GM23338 (cell line): ENCODE measurements around the gene S1PR1. TPM values are rescaled to one million over a fixed set of nuclear protein-coding genes. Genes with fewer than 3 reads are reported as not detected.

Experiments
- ATAC-seq: fragments of 200-7000 bp; cut with Tn5 transposase; 3 replicates; pipeline ENCODE4 v1.9.1; 2020
- DNase-seq: peaks from one replicate; pipeline ENCODE4 v3.0.0-alpha.2; 2015; ENCODE audit warnings: low spot score
- H2AFZ ChIP-seq: fragments of 200-600 bp; sonication (generic); 2 replicates; pipeline ENCODE4 v1.8.0; 2016; ENCODE audit warnings: antibody characterized with exemption, mild to moderate bottlenecking, moderate library complexity
- H3F3A ChIP-seq: fragments of 200-600 bp; sonication (generic); replicated peaks from 2 replicates; pipeline ENCODE4 v1.8.0; 2017; ENCODE audit warnings: antibody characterized with exemption, mixed run types, low read depth
- H3K27ac ChIP-seq: fragments of 200-600 bp; sonication (generic); 2 replicates; pipeline ENCODE4 v1.6.1; 2016; ENCODE audit warnings: low read depth
- H3K27me3 ChIP-seq: fragments of 200-600 bp; sonication (generic); 2 replicates; pipeline ENCODE4 v1.8.0; 2016; ENCODE audit warnings: mild to moderate bottlenecking, mixed run types, moderate library complexity; ENCODE audit not compliant: insufficient read depth
- H3K36me3 ChIP-seq: fragments of 200-600 bp; sonication (generic); 2 replicates; pipeline ENCODE4 v1.8.0; 2016; ENCODE audit warnings: mild to moderate bottlenecking; ENCODE audit not compliant: insufficient read depth
- H3K4me1 ChIP-seq: fragments of 200-600 bp; sonication (generic); 2 replicates; pipeline ENCODE4 v1.8.0; 2016; ENCODE audit warnings: mild to moderate bottlenecking, moderate library complexity; ENCODE audit not compliant: insufficient read depth
- H3K4me2 ChIP-seq: fragments of 200-600 bp; sonication (generic); 2 replicates; pipeline ENCODE4 v1.7.1; 2017; ENCODE audit warnings: mixed run types
- H3K4me3 ChIP-seq: fragments of 200-600 bp; sonication (generic); 2 replicates; pipeline ENCODE4 v1.6.1; 2016; ENCODE audit warnings: mixed run types
- H3K79me2 ChIP-seq: fragments of 200-600 bp; sonication (generic); replicated peaks from 2 replicates; pipeline ENCODE4 v1.8.0; 2017; ENCODE audit warnings: mild to moderate bottlenecking; ENCODE audit not compliant: insufficient read depth
- H3K9me2 ChIP-seq: fragments of 200-600 bp; sonication (generic); 2 replicates; pipeline ENCODE4 v1.8.0; 2017; ENCODE audit not compliant: insufficient read depth
- H4K20me1 ChIP-seq: fragments of 200-600 bp; sonication (generic); replicated peaks from 2 replicates; pipeline ENCODE4 v1.8.0; 2017; ENCODE audit warnings: mild to moderate bottlenecking; ENCODE audit not compliant: insufficient read depth
- H3K27ac Mint-ChIP-seq: 2 replicates; pipeline ENCODE4 v1.8.0; 2020; ENCODE audit warnings: inconsistent platforms, mild to moderate bottlenecking, moderate library complexity, mixed read lengths
- H3K27me3 Mint-ChIP-seq: 3 replicates; pipeline ENCODE4 v1.8.0; 2022; ENCODE audit warnings: low read depth, mild to moderate bottlenecking, moderate library complexity, mixed read lengths, inconsistent platforms; ENCODE audit not compliant: insufficient read depth, poor library complexity
- H3K36me3 Mint-ChIP-seq: 3 replicates; pipeline ENCODE4 v1.8.0; 2021; ENCODE audit warnings: low read depth, mild to moderate bottlenecking, inconsistent platforms, moderate library complexity, mixed read lengths
- H3K4me1 Mint-ChIP-seq: 3 replicates; pipeline ENCODE4 v1.8.0; 2020; ENCODE audit warnings: mild to moderate bottlenecking, inconsistent platforms, mixed read lengths
- H3K4me3 Mint-ChIP-seq: 3 replicates; pipeline ENCODE4 v1.8.0; 2021; ENCODE audit warnings: moderate library complexity, mild to moderate bottlenecking, inconsistent platforms, mixed read lengths
- H3K9me3 Mint-ChIP-seq: 3 replicates; pipeline ENCODE4 v1.8.0; 2020; ENCODE audit warnings: moderate library complexity, mild to moderate bottlenecking, inconsistent platforms, mixed read lengths
- CREB1 ChIP-seq: fragments of 250-450 bp; sonication (Bioruptor Pico); IDR thresholded peaks from 2 replicates; pipeline ENCODE4 v1.5.0; 2020; ENCODE audit warnings: low read depth, mild to moderate bottlenecking, moderate library complexity
- EZH2phosphoT487 ChIP-seq: fragments of 200-600 bp; sonication (generic); IDR thresholded peaks from one replicate; pipeline ENCODE4 v1.8.1; 2018; ENCODE audit warnings: antibody characterized with exemption; ENCODE audit not compliant: unreplicated experiment
- JUNB ChIP-seq: IDR thresholded peaks from one replicate; pipeline ENCODE4 v1.6.1; 2016; ENCODE audit warnings: antibody characterized with exemption; ENCODE audit not compliant: unreplicated experiment
- NANOG ChIP-seq: IDR thresholded peaks from 2 replicates; pipeline ENCODE4 v1.6.1; 2016; ENCODE audit warnings: antibody characterized with exemption, borderline replicate concordance
- POLR2AphosphoS5 ChIP-seq: IDR thresholded peaks from 2 replicates; pipeline ENCODE4 v1.6.1; 2016; ENCODE audit warnings: antibody characterized with exemption, low read depth
- STAT1 ChIP-seq: IDR thresholded peaks from one replicate; pipeline ENCODE4 v1.6.1; 2016; ENCODE audit warnings: antibody characterized with exemption; ENCODE audit not compliant: unreplicated experiment
- ZNF331 ChIP-seq: fragments of 250-450 bp; sonication (Bioruptor Pico); IDR thresholded peaks from 2 replicates; pipeline ENCODE4 v1.5.0; 2020; ENCODE audit warnings: low read depth, mild to moderate bottlenecking, moderate library complexity
- polyA plus RNA-seq: library from polyadenylated mRNA; unstranded; fragments of >200 nt; fragmentation: Nextera tagmentation; extraction: Ambion mirVana; gene quantifications from 2 replicates; pipeline ENCODE4 v1.2.1, GENCODE V29; 2016
- total RNA-seq: library from RNA; depleted of rRNA; stranded (reverse); fragments of >200 nt; shearing (Covaris generic); gene quantifications from 2 replicates; pipeline ENCODE4 v1.2.3, GENCODE V29; 2014
- TF ChIP-seq, protein P1 (sequence below): IDR thresholded peaks from one replicate; pipeline ENCODE4 v1.6.1; 2018; ENCODE audit warnings: antibody characterized with exemption; ENCODE audit not compliant: unreplicated experiment
- TF ChIP-seq, protein P2 (sequence below), 2 experiments: fragments of 200-600 bp in 1 of 2; sonication (generic) in 1 of 2; conservative IDR thresholded peaks; 2 replicates each; pipeline versions ENCODE4 v1.5.1 to v1.6.1; 2016 to 2017; ENCODE audit warnings: antibody characterized with exemption in 2 of 2, low read depth in 2 of 2, mild to moderate bottlenecking in 2 of 2, moderate library complexity in 1 of 2
- TF ChIP-seq, protein P3 (sequence below): fragments of 250-450 bp; sonication (Bioruptor Pico); IDR thresholded peaks from 2 replicates; pipeline ENCODE4 v1.5.0; 2020; ENCODE audit warnings: mild to moderate bottlenecking, moderate library complexity

S1PR1 gene
- total and polyA plus RNA-seq, 2 experiments from 2014 or later = 2.6 to 4.1 TPM

DNA sequence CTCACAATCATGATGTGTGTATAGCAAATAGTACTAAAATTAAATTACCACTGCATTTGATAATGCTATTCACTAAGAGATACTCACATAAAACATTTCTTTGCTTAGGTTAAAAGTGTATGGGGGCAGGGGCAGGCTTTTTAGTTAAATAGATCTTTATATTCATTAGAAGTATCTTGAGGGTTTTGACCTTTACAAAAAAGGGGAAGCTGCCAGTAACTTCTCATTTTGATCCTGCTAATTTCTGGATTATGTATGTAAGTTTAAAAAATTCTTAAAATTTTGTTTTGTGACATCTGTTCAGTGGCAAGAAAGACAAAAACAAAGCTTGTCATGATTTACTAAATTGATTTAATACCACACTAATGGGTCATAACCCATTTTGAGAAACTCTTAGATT is 45.8 kb upstream of the S1PR1 start (continued):
- TF ChIP-seq, protein P1, sequence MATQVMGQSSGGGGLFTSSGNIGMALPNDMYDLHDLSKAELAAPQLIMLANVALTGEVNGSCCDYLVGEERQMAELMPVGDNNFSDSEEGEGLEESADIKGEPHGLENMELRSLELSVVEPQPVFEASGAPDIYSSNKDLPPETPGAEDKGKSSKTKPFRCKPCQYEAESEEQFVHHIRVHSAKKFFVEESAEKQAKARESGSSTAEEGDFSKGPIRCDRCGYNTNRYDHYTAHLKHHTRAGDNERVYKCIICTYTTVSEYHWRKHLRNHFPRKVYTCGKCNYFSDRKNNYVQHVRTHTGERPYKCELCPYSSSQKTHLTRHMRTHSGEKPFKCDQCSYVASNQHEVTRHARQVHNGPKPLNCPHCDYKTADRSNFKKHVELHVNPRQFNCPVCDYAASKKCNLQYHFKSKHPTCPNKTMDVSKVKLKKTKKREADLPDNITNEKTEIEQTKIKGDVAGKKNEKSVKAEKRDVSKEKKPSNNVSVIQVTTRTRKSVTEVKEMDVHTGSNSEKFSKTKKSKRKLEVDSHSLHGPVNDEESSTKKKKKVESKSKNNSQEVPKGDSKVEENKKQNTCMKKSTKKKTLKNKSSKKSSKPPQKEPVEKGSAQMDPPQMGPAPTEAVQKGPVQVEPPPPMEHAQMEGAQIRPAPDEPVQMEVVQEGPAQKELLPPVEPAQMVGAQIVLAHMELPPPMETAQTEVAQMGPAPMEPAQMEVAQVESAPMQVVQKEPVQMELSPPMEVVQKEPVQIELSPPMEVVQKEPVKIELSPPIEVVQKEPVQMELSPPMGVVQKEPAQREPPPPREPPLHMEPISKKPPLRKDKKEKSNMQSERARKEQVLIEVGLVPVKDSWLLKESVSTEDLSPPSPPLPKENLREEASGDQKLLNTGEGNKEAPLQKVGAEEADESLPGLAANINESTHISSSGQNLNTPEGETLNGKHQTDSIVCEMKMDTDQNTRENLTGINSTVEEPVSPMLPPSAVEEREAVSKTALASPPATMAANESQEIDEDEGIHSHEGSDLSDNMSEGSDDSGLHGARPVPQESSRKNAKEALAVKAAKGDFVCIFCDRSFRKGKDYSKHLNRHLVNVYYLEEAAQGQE = no peak
- no peak for TF ChIP-seq JUNB

DNA sequence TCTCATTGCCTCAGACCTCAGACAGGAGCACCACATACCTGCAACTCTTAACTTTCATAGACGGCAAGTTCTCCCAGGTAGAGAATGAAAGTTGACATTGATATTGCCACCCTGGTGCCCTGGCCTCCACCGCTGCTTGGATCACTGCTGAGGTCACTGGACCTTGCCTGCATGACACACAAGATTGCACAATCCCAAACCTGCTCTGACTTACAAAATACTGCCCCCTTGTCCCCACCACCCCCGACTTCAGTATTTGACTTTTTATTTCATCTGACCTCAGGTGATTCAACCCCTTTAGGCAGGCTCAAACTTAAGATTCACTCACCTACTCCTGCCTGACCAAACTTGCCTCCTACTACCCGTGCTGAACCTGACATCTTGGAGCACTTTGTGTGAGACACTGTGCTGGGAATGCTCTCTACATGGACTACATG is 43.1 kb upstream of the S1PR1 start:
- no peaks in the 10 kb centered on the region for H3K27me3 ChIP-seq
- peak overlapping the region; percentile 52; the same call in 1 of the 2 replicates for H2AFZ ChIP-seq
- H4K20me1 ChIP-seq = no peaks in the 10 kb centered on the region
- H3F3A ChIP-seq = no peaks in the 10 kb centered on the region
- H3K36me3 ChIP-seq = no peaks in the 10 kb centered on the region
- Mint-ChIP-seq H3K4me1 (no peaks in the 10 kb centered on the region; the same call in 2 of the 3 replicates), H3K4me3 (no peak overlapping the region), H3K9me3 (no peaks in the 10 kb centered on the region), H3K27me3 (no peaks in the 10 kb centered on the region), H3K36me3 (no peaks in the 10 kb centered on the region), H3K27ac (no peak overlapping the region)
- H3K79me2 ChIP-seq = no peaks in the 10 kb centered on the region
- no peaks in the 10 kb centered on the region for H3K9me2 ChIP-seq
- H3K4me3 ChIP-seq = no peak overlapping the region
- H3K4me1 ChIP-seq = no peaks in the 10 kb centered on the region
- H3K4me2 ChIP-seq = no peak overlapping the region
- no peak for ATAC-seq
- H3K27ac ChIP-seq = no peak overlapping the region
- no peak for DNase-seq
- TF ChIP-seq, protein P1 = no peak
- TF ChIP-seq, protein P2, sequence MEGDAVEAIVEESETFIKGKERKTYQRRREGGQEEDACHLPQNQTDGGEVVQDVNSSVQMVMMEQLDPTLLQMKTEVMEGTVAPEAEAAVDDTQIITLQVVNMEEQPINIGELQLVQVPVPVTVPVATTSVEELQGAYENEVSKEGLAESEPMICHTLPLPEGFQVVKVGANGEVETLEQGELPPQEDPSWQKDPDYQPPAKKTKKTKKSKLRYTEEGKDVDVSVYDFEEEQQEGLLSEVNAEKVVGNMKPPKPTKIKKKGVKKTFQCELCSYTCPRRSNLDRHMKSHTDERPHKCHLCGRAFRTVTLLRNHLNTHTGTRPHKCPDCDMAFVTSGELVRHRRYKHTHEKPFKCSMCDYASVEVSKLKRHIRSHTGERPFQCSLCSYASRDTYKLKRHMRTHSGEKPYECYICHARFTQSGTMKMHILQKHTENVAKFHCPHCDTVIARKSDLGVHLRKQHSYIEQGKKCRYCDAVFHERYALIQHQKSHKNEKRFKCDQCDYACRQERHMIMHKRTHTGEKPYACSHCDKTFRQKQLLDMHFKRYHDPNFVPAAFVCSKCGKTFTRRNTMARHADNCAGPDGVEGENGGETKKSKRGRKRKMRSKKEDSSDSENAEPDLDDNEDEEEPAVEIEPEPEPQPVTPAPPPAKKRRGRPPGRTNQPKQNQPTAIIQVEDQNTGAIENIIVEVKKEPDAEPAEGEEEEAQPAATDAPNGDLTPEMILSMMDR (conservative IDR thresholded peaks at IDR 0.05; ENCODE audit: low read depth in 2 of 2) = no peak
- TF ChIP-seq POLR2AphosphoS5 = no peak
- no peak for TF ChIP-seq ZNF331 (CRISPR knock-in tag)
- TF ChIP-seq, protein P3, sequence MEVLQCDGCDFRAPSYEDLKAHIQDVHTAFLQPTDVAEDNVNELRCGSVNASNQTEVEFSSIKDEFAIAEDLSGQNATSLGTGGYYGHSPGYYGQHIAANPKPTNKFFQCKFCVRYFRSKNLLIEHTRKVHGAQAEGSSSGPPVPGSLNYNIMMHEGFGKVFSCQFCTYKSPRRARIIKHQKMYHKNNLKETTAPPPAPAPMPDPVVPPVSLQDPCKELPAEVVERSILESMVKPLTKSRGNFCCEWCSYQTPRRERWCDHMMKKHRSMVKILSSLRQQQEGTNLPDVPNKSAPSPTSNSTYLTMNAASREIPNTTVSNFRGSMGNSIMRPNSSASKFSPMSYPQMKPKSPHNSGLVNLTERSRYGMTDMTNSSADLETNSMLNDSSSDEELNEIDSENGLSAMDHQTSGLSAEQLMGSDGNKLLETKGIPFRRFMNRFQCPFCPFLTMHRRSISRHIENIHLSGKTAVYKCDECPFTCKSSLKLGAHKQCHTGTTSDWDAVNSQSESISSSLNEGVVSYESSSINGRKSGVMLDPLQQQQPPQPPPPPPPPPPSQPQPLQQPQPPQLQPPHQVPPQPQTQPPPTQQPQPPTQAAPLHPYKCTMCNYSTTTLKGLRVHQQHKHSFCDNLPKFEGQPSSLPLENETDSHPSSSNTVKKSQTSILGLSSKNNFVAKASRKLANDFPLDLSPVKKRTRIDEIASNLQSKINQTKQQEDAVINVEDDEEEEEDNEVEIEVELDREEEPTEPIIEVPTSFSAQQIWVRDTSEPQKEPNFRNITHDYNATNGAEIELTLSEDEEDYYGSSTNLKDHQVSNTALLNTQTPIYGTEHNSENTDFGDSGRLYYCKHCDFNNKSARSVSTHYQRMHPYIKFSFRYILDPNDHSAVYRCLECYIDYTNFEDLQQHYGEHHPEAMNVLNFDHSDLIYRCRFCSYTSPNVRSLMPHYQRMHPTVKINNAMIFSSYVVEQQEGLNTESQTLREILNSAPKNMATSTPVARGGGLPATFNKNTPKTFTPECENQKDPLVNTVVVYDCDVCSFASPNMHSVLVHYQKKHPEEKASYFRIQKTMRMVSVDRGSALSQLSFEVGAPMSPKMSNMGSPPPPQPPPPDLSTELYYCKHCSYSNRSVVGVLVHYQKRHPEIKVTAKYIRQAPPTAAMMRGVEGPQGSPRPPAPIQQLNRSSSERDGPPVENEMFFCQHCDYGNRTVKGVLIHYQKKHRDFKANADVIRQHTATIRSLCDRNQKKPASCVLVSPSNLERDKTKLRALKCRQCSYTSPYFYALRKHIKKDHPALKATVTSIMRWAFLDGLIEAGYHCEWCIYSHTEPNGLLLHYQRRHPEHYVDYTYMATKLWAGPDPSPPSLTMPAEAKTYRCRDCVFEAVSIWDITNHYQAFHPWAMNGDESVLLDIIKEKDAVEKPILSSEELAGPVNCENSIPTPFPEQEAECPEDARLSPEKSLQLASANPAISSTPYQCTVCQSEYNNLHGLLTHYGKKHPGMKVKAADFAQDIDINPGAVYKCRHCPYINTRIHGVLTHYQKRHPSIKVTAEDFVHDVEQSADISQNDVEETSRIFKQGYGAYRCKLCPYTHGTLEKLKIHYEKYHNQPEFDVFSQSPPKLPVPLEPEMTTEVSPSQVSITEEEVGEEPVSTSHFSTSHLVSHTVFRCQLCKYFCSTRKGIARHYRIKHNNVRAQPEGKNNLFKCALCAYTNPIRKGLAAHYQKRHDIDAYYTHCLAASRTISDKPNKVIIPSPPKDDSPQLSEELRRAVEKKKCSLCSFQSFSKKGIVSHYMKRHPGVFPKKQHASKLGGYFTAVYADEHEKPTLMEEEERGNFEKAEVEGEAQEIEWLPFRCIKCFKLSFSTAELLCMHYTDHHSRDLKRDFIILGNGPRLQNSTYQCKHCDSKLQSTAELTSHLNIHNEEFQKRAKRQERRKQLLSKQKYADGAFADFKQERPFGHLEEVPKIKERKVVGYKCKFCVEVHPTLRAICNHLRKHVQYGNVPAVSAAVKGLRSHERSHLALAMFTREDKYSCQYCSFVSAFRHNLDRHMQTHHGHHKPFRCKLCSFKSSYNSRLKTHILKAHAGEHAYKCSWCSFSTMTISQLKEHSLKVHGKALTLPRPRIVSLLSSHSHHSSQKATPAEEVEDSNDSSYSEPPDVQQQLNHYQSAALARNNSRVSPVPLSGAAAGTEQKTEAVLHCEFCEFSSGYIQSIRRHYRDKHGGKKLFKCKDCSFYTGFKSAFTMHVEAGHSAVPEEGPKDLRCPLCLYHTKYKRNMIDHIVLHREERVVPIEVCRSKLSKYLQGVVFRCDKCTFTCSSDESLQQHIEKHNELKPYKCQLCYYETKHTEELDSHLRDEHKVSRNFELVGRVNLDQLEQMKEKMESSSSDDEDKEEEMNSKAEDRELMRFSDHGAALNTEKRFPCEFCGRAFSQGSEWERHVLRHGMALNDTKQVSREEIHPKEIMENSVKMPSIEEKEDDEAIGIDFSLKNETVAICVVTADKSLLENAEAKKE (CRISPR knock-in tag) = no peak
- TF ChIP-seq STAT1 = no peak
- no peak for TF ChIP-seq JUNB
- TF ChIP-seq EZH2phosphoT487 = no peak
- TF ChIP-seq NANOG = no peak
- TF ChIP-seq CREB1 (CRISPR knock-in tag) = no peak
